ENCODE data around the gene PRKX. TPM values are rescaled to one million over a fixed set of nuclear protein-coding genes. Genes with fewer than 3 reads are reported as not detected.

Gene PRKX
- total and polyA plus RNA-seq, 2 of the 8 experiments (the other 6 are each of a cell fraction or from before 2014, with no cell fraction given): 19.4 to 55.3 TPM

DNA sequence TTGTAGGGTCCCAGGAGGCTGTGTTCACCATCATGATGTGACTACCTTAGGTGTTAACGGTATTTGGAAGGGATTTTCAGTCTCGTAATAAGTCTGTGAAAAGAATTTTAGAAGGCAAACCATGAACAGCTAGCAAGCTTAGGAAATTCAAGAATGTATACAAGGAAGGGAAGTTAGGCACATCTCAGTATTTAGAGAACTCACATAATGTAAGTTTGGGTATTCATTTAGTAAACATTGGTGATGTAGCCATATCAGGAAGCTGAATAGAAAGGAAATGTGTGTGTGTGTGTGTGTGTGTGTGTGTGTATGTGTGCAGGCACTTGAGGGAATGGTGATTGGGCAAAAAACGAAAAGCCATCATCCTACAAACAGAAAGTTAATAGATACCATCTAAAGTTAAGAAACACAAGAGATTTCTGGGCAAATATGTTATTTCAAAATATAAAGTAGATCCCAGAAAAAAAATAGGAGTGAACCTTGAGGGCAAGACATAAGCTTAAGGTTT, 34.7 kb upstream of the PRKX start:
- H3K36me3 ChIP-seq (ENCODE audit: control insufficient read depth in 2 of 4, insufficient read depth in 4 of 4, low read length in 3 of 4): no peaks in the 10 kb centered on the region
- no peak overlapping the region for H3K18ac ChIP-seq (ENCODE audit: extremely low read depth, low read length)
- POLR2A ChIA-PET (ENCODE audit: partially characterized antibody): no interaction called here
- H3K79me1 ChIP-seq (ENCODE audit: low read depth, low read length): no peaks in the 10 kb centered on the region
- FAIRE-seq (no peak), DNase-seq (ENCODE audit: low read depth in 1 of 2, low spot score in 2 of 2) (no peak)
- no peaks in the 10 kb centered on the region for H4K20me1 ChIP-seq (replicated peaks in 1 of 2; ENCODE audit: control insufficient read depth in 1 of 2, insufficient read depth in 2 of 2, low read length in 2 of 2)
- H3K4ac ChIP-seq (replicated peaks; ENCODE audit: insufficient read length, low read depth, low read length): no peak overlapping the region
- no peak overlapping the region for H4K91ac ChIP-seq (replicated peaks; ENCODE audit: insufficient read length, low read length)
- H2BK5ac ChIP-seq (ENCODE audit: low read depth, low read length): no peak overlapping the region
- no peak overlapping the region for H3K27ac ChIP-seq (ENCODE audit: low read depth, low read length)
- no peak overlapping the region for H3K9ac ChIP-seq (replicated peaks in 1 of 4; ENCODE audit: extremely low read depth in 1 of 4, low read depth in 3 of 4, low read length in 3 of 4)
- H3K4me3 ChIP-seq (ENCODE audit: extremely low read depth in 1 of 4, insufficient read depth in 2 of 4, low read depth in 3 of 4, low read length in 4 of 4): no peak overlapping the region
- no peaks in the 10 kb centered on the region for H3K9me3 ChIP-seq (ENCODE audit: insufficient read depth in 2 of 2, low read depth in 1 of 2, low read length in 1 of 2)
- no peak overlapping the region for H2BK20ac ChIP-seq (ENCODE audit: low read length)
- no peak overlapping the region for H2BK12ac ChIP-seq (ENCODE audit: low read depth, low read length)
- WGBS, 2 experiments (ENCODE audit: extremely low coverage in 1 of 2, insufficient coverage in 1 of 2, insufficient read length in 1 of 2, insufficient replicate concordance in 2 of 2, low coverage in 1 of 2, low lambda C conversion rate in 2 of 2, missing lambda C conversion rate in 1 of 2): 95% methylated on average over 2 of the region's 3 CpGs; no CpG with 5 or more reads in 1 of the 2 experiments
- no peak overlapping the region for H3K14ac ChIP-seq (ENCODE audit: insufficient read length)
- H2BK15ac ChIP-seq (ENCODE audit: low read length): no peak overlapping the region
- no peaks in the 10 kb centered on the region for H3K4me1 ChIP-seq (replicated peaks in 1 of 4; ENCODE audit: control insufficient read depth in 3 of 4, insufficient read depth in 4 of 4, low read length in 3 of 4)
- no peaks in the 10 kb centered on the region for H3K23me2 ChIP-seq (ENCODE audit: low read depth, low read length)
- no peak overlapping the region for H3K56ac ChIP-seq (replicated peaks; ENCODE audit: insufficient read length, low read depth, low read length)
- H2AFZ ChIP-seq (ENCODE audit: low read length): no peak overlapping the region
- H2BK120ac ChIP-seq (replicated peaks; ENCODE audit: low read depth, low read length): no peak overlapping the region
- no peaks in the 10 kb centered on the region for H3K79me2 ChIP-seq (ENCODE audit: control insufficient read depth in 1 of 2, insufficient read depth in 2 of 2, low read length in 2 of 2)
- H4K8ac ChIP-seq (ENCODE audit: extremely low read depth, insufficient read depth, low read length): no peak overlapping the region
- H3K27me3 ChIP-seq (replicated peaks in 1 of 4; ENCODE audit: control insufficient read depth in 3 of 4, extremely low read depth in 1 of 4, insufficient read depth in 3 of 4, low read length in 3 of 4): no peaks in the 10 kb centered on the region
- no peak overlapping the region for H4K5ac ChIP-seq (ENCODE audit: insufficient read length, low read depth, low read length)
- CTCF ChIA-PET (ENCODE audit: partially characterized antibody): no interaction called here
- H3K23ac ChIP-seq (ENCODE audit: insufficient read length): no peak overlapping the region
- H3K4me2 ChIP-seq (ENCODE audit: insufficient read depth in 1 of 2, low read depth in 2 of 2, low read length in 2 of 2): no peak overlapping the region
- H2AK5ac ChIP-seq (ENCODE audit: low read depth, low read length): no peak overlapping the region
- TF ChIP-seq CBX5 (IDR thresholded peaks at IDR 0.05; ENCODE audit: low read depth, low read length) (no peak), TEAD4 (IDR thresholded peaks at IDR 0.05; ENCODE audit: low read depth, low read length) (no peak), BACH1 (IDR thresholded peaks at IDR 0.05; ENCODE audit: low read length) (no peak), EP300 (IDR thresholded peaks at IDR 0.05; ENCODE audit: borderline replicate concordance in 1 of 2, low read depth in 2 of 2, low read length in 2 of 2) (no peak), ZNF274 (IDR thresholded peaks at IDR 0.05; ENCODE audit: borderline replicate concordance, extremely low read depth, low read length) (no peak), ASH2L (IDR thresholded peaks at IDR 0.05; ENCODE audit: low read length) (no peak), GABPA (IDR thresholded peaks at IDR 0.05; ENCODE audit: borderline replicate concordance, insufficient read depth, low read length) (no peak), RAD21 (IDR thresholded peaks at IDR 0.05 in 1 of 2, conservative IDR thresholded peaks at IDR 0.05 in 1 of 2; ENCODE audit: low read depth in 2 of 2, low read length in 2 of 2) (no peak), NANOG (IDR thresholded peaks at IDR 0.05; ENCODE audit: insufficient read depth, low read depth, low read length, poor library complexity, severe bottlenecking) (no peak), CBX8 (IDR thresholded peaks at IDR 0.05; ENCODE audit: borderline replicate concordance, low read depth, low read length) (no peak)
- TF ChIP-seq, protein P1, sequence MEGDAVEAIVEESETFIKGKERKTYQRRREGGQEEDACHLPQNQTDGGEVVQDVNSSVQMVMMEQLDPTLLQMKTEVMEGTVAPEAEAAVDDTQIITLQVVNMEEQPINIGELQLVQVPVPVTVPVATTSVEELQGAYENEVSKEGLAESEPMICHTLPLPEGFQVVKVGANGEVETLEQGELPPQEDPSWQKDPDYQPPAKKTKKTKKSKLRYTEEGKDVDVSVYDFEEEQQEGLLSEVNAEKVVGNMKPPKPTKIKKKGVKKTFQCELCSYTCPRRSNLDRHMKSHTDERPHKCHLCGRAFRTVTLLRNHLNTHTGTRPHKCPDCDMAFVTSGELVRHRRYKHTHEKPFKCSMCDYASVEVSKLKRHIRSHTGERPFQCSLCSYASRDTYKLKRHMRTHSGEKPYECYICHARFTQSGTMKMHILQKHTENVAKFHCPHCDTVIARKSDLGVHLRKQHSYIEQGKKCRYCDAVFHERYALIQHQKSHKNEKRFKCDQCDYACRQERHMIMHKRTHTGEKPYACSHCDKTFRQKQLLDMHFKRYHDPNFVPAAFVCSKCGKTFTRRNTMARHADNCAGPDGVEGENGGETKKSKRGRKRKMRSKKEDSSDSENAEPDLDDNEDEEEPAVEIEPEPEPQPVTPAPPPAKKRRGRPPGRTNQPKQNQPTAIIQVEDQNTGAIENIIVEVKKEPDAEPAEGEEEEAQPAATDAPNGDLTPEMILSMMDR (IDR thresholded peaks at IDR 0.05; ENCODE audit: control extremely low read depth in 1 of 3, insufficient read depth in 1 of 3, low read depth in 1 of 3, low read length in 3 of 3): no peak
